H1 (cell line): ENCODE data around the gene DHRS2. TPM values are rescaled to one million over a fixed set of nuclear protein-coding genes. Genes with fewer than 3 reads are reported as not detected.

Experiments used
- BACH1 ChIP-seq: IDR thresholded peaks from 2 replicates; pipeline ENCODE4 v1.6.1; 2012; ENCODE audit warnings: low read length, improper control_type of control experiment
- KDM5A ChIP-seq: fragments of 200-600 bp; IDR thresholded peaks from 2 replicates; pipeline ENCODE4 v1.7.1; 2012; ENCODE audit warnings: mild to moderate bottlenecking, low read length, inconsistent platforms, mixed read lengths
- SP1 ChIP-seq: IDR thresholded peaks from 2 replicates; pipeline ENCODE4 v1.6.1; 2011; ENCODE audit warnings: low read depth, low read length
- polyA plus RNA-seq, 7 experiments: library from polyadenylated mRNA; depleted of rRNA in 3 of 7; stranded (reverse) in 5 of 7; unstranded in 2 of 7; fragments of >200 nt in 5 of 7; fragments of 200-250 nt in 2 of 7; gene quantifications; 1 replicate in 5 of 7; 2 replicates in 1 of 7; 4 replicates in 1 of 7; pipeline versions ENCODE4 v1.2.1 to v1.2.3, GENCODE V29; 2011 to 2013; ENCODE audit warnings: missing spikeins in 2 of 7, mixed read lengths in 2 of 7
- total RNA-seq: library from RNA; stranded (reverse); fragmentation: NEBNext Ultra II Directional; extraction: Animal tissue kit (Norgen Biotek cat#: 25700); gene quantifications from 2 replicates; pipeline ENCODE4 v1.2.1, GENCODE V29; 2021

Gene DHRS2
- total and polyA plus RNA-seq, 2 of the 8 experiments (the other 6 are each of a cell fraction or from before 2014, with no cell fraction given) = 1.1 to 3.5 TPM

GRCh38 chr14:23641180-23641914 is 5.2 kb downstream of the DHRS2 start (continued):
- no peak for TF ChIP-seq BACH1
- no peak for TF ChIP-seq KDM5A
- no peak for TF ChIP-seq SP1
